ENCODE measurements around the gene COP1.
"Not testable (repeated sequence)": the region's sequence is repeated elsewhere in the genome, so short reads cannot be mapped to it uniquely, and the experiment has no call there.

Gene COP1

DNA sequence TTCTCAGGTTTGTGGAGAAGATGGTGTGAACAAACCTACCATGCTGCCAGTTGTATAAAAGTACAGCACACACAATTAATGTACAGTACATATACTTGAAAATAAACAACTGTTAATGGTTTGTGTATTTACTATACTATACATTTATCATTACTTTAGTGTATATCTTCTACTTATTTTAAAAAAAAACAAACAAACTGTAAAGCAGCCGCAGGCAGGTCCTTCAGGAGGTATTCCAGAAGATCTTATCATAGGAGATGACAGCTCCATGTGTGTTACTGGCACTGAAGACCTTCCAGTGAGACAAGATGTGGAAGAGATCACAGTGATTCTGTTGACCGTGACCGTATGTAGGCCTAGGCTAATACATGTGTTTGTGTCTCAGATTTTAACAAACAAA lies 155.7 kb downstream of the COP1 start:
- H3K27me3 Mint-ChIP-seq, result no peaks in the 10 kb centered on the region

DNA sequence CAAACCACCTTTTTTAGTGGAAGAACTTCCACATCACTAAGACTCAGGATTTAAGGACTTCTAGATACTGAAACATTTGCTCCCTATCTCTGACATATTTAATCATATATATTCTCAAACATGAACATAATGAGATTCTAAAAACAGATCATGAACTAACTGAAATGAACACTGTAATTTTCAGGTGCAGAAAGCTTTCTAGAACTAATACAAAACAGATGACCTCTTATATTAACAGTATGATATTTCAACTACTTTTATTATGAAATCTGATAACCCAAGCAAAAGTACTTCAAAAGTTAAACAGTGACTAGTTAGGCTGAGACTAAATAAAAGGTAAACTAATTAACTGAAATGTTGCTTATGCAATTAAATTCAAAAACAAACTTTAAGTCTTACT lies 157.5 kb downstream of the COP1 start:
- H3K27me3 Mint-ChIP-seq, result no peaks in the 10 kb centered on the region
- no peak overlapping the region for H3K4me3 Mint-ChIP-seq
- no peak for ATAC-seq
- no peaks in the 10 kb centered on the region for H3K4me1 Mint-ChIP-seq
- H3K27ac Mint-ChIP-seq, result no peak overlapping the region
- H3K36me3 Mint-ChIP-seq, result peaks cover 10% of the 10 kb centered on the region
- no peaks in the 10 kb centered on the region for H3K9me3 Mint-ChIP-seq

More for the DNA sequence above, 155.7 kb downstream of the COP1 start:
- Mint-ChIP-seq H3K27ac (no peak overlapping the region), H3K4me1 (no peaks in the 10 kb centered on the region), H3K36me3 (no peaks in the 10 kb centered on the region), H3K9me3 (no peaks in the 10 kb centered on the region), H3K4me3 (no peak overlapping the region)
- ATAC-seq, result no peak

DNA sequence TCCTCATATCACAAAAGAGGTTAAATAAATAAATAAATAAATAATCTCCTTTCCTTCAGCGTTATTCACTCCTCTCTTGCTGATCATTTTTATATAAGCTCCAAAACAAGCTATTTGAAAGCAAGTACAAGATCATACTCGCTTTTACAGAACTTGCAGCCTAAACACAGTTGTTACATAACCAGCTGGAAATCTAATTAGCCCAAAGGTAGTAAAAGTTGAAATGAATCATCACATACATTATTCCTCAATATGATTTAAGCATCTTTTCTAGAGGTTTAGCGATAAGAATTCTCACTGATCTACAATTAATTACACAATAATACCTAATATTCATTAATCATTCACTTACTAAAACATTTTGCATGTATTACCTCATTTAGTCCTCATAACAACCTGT lies 160.2 kb downstream of the COP1 start:
- Mint-ChIP-seq H3K4me3 (no peak overlapping the region), H3K4me1 (no peaks in the 10 kb centered on the region), H3K36me3 (peaks cover 18% of the 10 kb centered on the region), H3K27me3 (no peaks in the 10 kb centered on the region), H3K9me3 (no peaks in the 10 kb centered on the region), H3K27ac (no peak overlapping the region)
- no peak for ATAC-seq

DNA sequence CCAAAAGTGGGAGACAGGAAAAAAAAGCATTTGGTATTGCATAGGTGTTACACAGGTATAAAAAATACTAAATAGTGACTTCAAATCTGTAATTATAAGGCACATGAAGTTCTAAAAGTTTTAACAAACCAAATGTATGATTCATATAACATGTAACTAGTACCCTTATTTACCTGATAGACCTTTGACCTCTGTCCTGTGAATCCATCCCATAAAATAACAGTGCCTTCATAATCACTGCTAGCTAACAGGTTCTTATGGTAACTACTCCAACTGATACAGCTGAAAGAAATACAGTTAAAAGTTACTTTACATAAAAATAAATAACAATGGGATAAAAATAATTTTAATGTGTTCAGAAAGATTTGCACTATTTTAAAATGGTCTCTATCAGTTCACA lies 163.5 kb downstream of the COP1 start:
- ATAC-seq, result no peak
- Mint-ChIP-seq H3K4me3 (no peak overlapping the region), H3K4me1 (no peaks in the 10 kb centered on the region), H3K27ac (no peak overlapping the region), H3K9me3 (no peaks in the 10 kb centered on the region), H3K36me3 (peaks cover 43% of the 10 kb centered on the region), H3K27me3 (no peaks in the 10 kb centered on the region)

DNA sequence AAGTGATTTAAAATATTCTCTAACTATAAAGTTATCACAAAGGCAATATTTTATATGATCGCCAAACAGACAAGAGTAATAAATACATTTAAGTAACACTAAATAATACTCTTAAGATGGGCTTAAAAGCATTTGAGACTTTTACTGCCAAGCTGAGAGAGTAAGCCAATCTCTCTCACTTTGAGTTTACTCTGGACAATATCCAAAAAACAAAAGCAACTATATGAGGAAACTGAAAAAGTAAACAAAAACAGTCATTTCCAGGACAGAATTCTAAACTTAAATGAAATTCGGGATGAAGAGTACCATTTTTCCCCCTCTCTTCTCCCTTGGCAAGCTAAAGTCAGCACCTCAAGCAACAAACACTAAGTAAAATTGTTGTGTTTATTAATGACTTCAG lies 173.2 kb downstream of the COP1 start:
- no peak for ATAC-seq
- Mint-ChIP-seq H3K4me3 (no peak overlapping the region), H3K9me3 (no peaks in the 10 kb centered on the region), H3K4me1 (no peaks in the 10 kb centered on the region), H3K36me3 (peaks cover 72% of the 10 kb centered on the region), H3K27ac (no peak overlapping the region), H3K27me3 (no peaks in the 10 kb centered on the region)

GRCh38 chr1:176033474-176033873 lies 173.6 kb downstream of the COP1 start:
- Mint-ChIP-seq H3K4me3 (no peak overlapping the region), H3K36me3 (peaks cover 68% of the 10 kb centered on the region), H3K27ac (no peak overlapping the region), H3K4me1 (no peaks in the 10 kb centered on the region), H3K9me3 (no peaks in the 10 kb centered on the region), H3K27me3 (no peaks in the 10 kb centered on the region)
- no peak for ATAC-seq

GRCh38 chr1:176032040-176032645 lies 174.9 kb downstream of the COP1 start:
- ATAC-seq, result no peak
- H3K36me3 Mint-ChIP-seq, result peaks cover 67% of the 10 kb centered on the region
- no peaks in the 10 kb centered on the region for H3K9me3 Mint-ChIP-seq
- peaks cover 7% of the 10 kb centered on the region for H3K4me1 Mint-ChIP-seq
- no peak overlapping the region for H3K4me3 Mint-ChIP-seq
- H3K27me3 Mint-ChIP-seq, result no peaks in the 10 kb centered on the region
- H3K27ac Mint-ChIP-seq, result no peak overlapping the region

DNA sequence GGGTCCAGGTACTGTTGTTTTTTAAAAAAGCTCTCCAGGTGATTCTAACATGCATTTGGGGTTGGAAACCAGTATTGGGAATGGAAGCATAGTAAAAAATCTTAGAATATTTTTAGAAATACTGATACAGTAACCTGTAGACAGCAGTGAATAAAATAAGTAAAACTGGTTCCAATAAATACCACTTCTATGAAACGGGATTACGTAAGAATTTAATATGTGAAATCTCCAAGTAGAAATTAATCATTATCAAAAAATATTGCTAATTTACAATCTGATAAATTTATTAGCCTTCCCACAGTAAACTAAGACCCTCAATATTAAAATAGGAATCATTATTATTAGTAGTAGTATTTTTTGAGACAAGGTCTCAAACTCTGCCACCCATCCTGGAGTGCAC lies 177.5 kb downstream of the COP1 start:
- no peak overlapping the region for H3K27ac Mint-ChIP-seq

DNA sequence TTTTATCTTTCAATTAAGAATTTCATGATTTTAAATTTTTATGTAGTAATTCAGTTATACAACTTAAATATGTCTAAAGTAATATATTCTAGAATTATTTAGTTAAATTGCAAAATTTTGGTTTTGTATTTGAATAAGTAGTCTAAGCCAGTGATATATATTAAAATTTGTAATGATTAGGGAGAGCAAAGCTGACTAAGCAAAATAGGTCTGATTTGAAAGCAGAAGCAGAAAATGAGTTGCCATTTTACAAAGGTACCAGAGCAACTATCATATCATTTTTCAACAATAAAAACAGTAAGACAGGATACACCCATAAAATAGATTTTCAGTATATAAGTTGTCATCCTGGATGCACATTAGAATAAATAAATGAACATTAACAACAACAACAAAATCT lies 177.9 kb downstream of the COP1 start:
- Mint-ChIP-seq H3K27me3 (no peaks in the 10 kb centered on the region), H3K4me1 (peaks cover 7% of the 10 kb centered on the region), H3K36me3 (peaks cover 43% of the 10 kb centered on the region), H3K4me3 (no peak overlapping the region), H3K9me3 (no peaks in the 10 kb centered on the region), H3K27ac (no peak overlapping the region)
- no peak for ATAC-seq

More for the DNA sequence above, 177.5 kb downstream of the COP1 start:
- H3K27me3 Mint-ChIP-seq, result no peaks in the 10 kb centered on the region
- peaks cover 43% of the 10 kb centered on the region for H3K36me3 Mint-ChIP-seq
- H3K4me1 Mint-ChIP-seq, result peaks cover 7% of the 10 kb centered on the region
- H3K9me3 Mint-ChIP-seq, result no peaks in the 10 kb centered on the region
- no peak for ATAC-seq
- H3K4me3 Mint-ChIP-seq, result no peak overlapping the region

- not testable (repeated sequence) for H3K4me3 Mint-ChIP-seq, H3K4me1 Mint-ChIP-seq, H3K27me3 Mint-ChIP-seq, H3K9me3 Mint-ChIP-seq, ATAC-seq, H3K27ac Mint-ChIP-seq
- H3K36me3 Mint-ChIP-seq, result peaks cover 48% of the 10 kb centered on the region
Measured at GRCh38 chr1:176027934-176028333, 179.2 kb downstream of the COP1 start.

- Mint-ChIP-seq H3K4me3 (no peak overlapping the region), H3K27ac (no peak overlapping the region), H3K36me3 (peaks cover 43% of the 10 kb centered on the region), H3K4me1 (peaks cover 1% of the 10 kb centered on the region), H3K9me3 (no peaks in the 10 kb centered on the region), H3K27me3 (no peaks in the 10 kb centered on the region)
- no peak for ATAC-seq
Measured at GRCh38 chr1:176022574-176022973, 184.5 kb downstream of the COP1 start.

GRCh38 chr1:176017722-176018121 lies 189.4 kb downstream of the COP1 start:
- H3K4me1 Mint-ChIP-seq, result peaks cover 8% of the 10 kb centered on the region
- H3K4me3 Mint-ChIP-seq, result no peak overlapping the region
- ATAC-seq, result no peak
- peaks cover 51% of the 10 kb centered on the region for H3K36me3 Mint-ChIP-seq
- H3K27ac Mint-ChIP-seq, result no peak overlapping the region
- no peaks in the 10 kb centered on the region for H3K27me3 Mint-ChIP-seq
- no peaks in the 10 kb centered on the region for H3K9me3 Mint-ChIP-seq

GRCh38 chr1:176009951-176010350 lies 197.1 kb downstream of the COP1 start:
- Mint-ChIP-seq H3K27ac (no peak overlapping the region), H3K4me1 (no peaks in the 10 kb centered on the region), H3K36me3 (peaks cover 30% of the 10 kb centered on the region), H3K27me3 (no peaks in the 10 kb centered on the region), H3K4me3 (no peak overlapping the region), H3K9me3 (no peaks in the 10 kb centered on the region)
- ATAC-seq, result no peak

- not testable (repeated sequence) for ATAC-seq, H3K4me1 Mint-ChIP-seq, H3K9me3 Mint-ChIP-seq, H3K27me3 Mint-ChIP-seq, H3K4me3 Mint-ChIP-seq, H3K27ac Mint-ChIP-seq
- peaks cover 20% of the 10 kb centered on the region for H3K36me3 Mint-ChIP-seq
Measured at GRCh38 chr1:176007756-176008389, 199.2 kb downstream of the COP1 start.

GRCh38 chr1:175994660-175995059 lies 212.4 kb downstream of the COP1 start:
- H3K36me3 Mint-ChIP-seq, result peaks cover 46% of the 10 kb centered on the region
- H3K9me3 Mint-ChIP-seq, H3K27ac Mint-ChIP-seq, ATAC-seq, H3K27me3 Mint-ChIP-seq, H3K4me1 Mint-ChIP-seq, H3K4me3 Mint-ChIP-seq: not testable (repeated sequence)

DNA sequence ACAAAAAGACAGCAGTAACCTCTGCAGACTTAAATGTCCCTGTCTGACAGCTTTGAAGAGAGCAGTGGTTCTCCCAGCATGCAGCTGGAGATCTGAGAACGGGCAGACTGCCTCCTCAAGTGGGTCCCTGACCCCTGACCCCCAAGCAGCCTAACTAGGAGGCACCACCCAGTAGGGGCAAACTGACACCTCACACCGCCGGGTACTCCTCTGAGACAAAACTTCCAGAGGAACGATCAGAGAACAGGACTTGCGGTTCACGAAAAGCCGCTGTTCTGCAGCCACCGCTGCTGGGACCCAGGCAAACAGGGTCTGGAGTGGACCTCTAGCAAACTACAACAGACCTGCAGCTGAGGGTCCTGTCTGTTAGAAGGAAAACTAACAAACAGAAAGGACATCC lies 214.3 kb downstream of the COP1 start:
- not testable (repeated sequence) for H3K4me3 Mint-ChIP-seq, H3K27ac Mint-ChIP-seq, ATAC-seq, H3K9me3 Mint-ChIP-seq, H3K4me1 Mint-ChIP-seq, H3K27me3 Mint-ChIP-seq
- H3K36me3 Mint-ChIP-seq, result peaks cover 57% of the 10 kb centered on the region
